ENCODE results near the gene C10orf62. TPM values are rescaled to one million over a fixed set of nuclear protein-coding genes. Genes with fewer than 3 reads are reported as not detected.
"Not testable (repeated sequence)": the region's sequence is repeated elsewhere in the genome, so short reads cannot be mapped to it uniquely, and the experiment has no call there.

C10orf62 gene
- total RNA-seq = 0.16 TPM

- ATAC-seq = peak; percentile 13
These were observed at the start of gene C10orf62 for GRCh38 chr10:97589479-97589878. TSS of gene C10orf62 (plus strand) at chr10:97589721. CDS start at chr10:97589898, 177 bp downstream.

DNA sequence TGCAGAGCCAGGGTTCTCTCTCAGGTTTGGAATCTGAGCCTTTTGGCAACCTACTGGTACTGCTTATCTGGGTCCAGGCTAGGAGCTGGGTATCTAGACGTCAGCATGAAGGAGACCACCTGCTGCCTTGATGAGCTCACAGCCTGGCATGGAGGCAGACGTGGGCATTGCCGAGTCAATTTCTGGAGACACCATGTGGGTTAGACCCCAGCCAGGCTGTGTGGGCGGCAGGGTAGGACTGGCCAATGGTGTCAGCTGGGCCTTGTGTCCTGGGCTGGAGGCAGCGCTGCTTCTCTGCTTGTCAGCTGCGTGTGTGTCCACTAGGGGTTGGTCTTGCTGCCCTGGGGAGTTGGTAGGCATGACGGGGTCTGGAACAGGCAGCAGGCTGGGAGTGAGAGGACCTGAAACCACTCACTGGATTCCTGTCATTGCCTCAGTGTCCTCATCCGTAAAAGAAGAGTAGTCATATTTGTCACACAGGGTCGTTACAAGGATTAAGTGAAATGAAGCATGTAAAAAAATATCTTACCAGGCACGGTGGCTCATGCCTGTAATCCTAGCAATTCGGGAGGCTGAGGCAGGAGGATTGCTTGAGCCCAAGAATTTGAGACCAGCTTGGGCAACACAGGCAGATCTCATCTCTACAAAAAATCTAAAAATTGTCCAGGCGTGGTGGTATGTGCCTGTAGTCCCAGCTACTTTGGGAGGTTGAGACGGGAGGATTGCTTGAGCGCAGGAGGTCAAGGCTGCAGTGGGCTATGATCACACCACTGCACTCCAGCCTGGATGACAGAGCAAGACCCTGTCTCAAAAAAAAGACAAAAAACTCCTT is 48.6 kb upstream of the C10orf62 start:
- ATAC-seq = no peak

GRCh38 chr10:97542169-97543024 is 47.1 kb upstream of the C10orf62 start:
- ATAC-seq = peak; percentile 80

DNA sequence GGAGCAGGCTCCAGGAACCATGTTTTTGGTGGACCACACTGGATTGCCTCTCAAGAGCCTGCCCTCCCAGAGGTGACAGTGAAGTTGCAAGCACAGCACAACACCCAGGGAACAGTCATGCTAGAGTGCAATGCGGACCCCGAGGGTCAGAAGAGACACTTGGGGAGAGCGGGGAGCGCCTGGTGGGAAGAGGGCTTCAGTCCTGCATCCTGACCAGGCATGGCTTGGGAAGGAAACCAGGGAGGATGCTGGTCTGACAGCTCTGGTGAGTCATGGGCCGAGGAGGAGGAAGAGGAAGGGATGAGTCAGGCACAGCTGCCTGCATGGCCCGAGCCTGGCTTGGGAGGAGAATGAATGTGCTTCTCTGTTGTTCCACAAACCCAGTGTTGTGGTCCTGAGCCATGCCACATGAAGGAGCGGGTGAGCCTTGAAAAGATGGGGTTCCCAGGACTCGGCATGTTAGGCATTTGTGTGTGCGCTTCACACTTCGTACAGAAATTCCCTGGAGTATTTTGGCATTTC is 46.4 kb upstream of the C10orf62 start:
- ATAC-seq = peak; percentile 89

GRCh38 chr10:97546456-97547270 is 42.9 kb upstream of the C10orf62 start:
- ATAC-seq = no peak

DNA sequence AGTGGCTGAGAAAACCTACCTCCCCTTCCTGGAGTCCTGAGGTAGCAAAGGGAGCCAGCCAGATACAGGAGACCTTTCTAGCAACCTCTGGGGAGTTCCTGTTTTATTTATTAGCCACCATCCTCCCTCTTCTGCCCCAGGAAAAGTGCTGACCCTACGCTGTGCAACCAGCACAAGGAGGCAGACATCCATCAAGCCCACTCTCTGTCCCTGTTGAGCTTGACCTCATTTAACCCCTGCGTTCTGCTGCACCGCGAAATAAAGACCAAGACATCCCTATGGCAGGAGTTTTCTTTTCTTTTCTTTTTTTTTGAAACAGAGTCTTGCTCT is 42.3 kb upstream of the C10orf62 start:
- no peak for ATAC-seq

GRCh38 chr10:97547962-97548361 is 41.6 kb upstream of the C10orf62 start:
- ATAC-seq = no peak

DNA sequence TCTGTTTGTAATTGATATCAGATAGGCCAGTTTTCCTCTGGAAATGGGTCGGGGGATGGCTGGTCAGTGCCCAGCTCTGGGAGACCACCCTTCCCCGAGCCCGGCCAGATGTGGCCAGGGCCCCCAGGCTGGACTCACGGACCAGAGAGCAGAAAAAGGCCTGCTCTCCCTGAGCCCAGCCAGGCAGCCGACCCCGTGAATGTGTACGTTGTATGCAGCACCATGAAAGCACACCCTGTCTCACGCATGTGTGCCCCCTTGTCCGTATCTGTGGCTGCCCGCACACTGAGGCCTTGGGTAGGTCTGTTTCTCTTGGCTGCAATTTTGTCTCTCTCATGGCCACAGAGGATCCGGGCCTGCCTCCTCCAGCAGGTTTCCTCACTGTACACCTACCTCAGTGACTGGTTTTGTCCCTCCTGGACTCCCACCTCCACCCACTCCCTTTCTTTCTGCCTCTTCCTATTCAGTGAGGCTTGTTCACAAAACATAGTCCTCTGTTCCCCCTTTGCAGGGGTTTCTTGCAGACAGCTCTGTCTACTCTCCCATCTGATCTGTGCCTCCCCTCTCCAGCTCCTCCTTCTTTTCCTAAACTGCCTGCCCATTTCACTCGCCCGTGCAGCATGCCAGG is 40.6 kb upstream of the C10orf62 start:
- ATAC-seq = no peak

DNA sequence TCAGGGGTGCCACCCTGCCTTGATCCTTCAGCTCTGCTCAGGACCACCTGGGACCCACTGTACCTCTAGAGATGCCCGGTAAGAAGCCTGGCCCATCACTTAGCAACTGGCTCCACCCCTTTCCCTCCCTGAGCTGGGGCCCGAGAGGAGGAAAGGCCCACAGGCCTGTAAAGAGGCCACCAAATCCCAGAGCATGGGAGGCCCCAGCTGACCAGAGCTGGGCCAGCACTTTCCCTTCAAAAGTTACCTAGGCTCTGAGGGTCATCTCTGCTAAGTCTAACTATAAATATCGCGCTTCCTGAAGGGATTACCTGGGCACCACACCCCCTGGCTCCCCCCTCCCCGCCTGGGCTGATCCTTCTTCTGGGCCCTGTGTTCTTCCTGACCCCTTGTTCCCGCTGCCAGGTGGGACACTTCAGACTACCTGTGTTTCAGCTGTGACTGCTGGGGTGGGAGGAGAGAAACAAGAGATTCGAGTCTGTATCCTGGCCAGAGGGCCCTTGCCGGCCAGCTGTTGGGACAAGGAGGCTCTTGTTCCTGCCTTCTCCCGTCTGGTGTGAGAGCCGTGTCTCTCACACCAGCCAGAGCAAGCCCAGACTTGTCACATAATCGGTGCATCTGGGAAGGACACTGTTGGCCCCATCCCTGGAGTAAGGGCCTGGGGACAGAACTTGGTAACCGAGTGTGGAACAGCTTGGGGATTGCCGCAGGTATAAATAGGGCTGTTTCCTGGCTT is 39.8 kb upstream of the C10orf62 start:
- peak; percentile 14 for ATAC-seq

DNA sequence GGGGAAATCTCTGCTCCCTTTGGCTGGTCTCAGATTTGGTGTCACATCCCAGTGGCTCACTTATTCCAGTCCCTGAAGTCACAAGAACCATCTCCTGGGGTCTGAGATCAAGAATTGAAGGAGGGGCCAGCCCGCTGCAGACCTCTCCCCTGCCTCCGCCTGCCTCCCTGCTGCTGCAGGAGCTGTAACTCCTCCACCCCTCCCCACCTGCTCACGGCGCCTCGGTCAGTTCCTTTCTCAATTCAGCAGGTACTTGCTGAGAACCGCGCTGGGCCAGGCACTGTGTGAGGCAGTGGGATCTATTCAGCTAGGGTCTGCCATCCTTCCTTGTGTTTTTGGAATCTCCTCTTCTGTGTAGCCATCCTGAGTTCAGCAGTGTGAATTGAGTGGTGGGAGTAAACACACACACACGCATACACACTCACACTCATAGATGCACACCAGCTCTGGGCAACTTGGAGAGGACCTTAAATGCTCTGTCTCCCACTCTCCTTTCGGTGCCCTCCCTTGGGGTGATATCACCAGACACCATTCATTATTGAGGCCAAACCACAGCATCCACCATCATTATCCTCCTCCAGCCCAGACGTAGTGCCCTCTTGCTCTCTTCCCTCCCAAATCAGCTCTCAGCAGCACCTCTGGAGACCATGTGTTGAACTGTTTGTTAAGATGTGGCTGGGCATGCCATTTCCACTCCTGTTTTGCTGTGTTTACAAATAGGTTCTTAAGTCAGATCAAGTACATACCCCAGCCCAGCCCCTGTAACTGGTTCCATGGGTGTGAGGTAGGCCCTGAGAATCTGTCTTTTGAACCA is 39.0 kb upstream of the C10orf62 start:
- ATAC-seq = no peak

DNA sequence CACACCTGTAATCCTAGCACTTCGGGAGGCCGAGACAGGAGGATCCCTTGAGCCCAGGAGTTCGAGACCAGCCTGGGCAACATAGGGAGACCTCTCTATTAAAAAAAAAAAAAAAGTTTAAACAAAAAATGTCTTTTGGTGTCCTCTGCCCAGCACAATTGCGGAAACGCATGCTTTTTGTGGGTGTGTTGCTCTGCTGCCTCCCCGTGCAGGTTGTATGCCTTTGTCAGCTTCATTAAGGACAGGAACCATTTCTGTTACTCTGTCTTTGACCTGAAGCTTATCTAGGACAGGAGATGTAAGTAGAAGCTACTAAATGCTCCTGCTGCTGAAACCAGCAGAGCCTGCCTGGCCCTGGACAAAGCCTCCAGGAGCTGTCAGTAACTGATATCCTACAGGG is 38.2 kb upstream of the C10orf62 start:
- no peak for ATAC-seq

GRCh38 chr10:97553575-97554031 is 35.9 kb upstream of the C10orf62 start:
- ATAC-seq = peak; percentile 87

- not testable (repeated sequence) for ATAC-seq
These were observed 35.2 kb upstream of the C10orf62 start for GRCh38 chr10:97554336-97554735.

DNA sequence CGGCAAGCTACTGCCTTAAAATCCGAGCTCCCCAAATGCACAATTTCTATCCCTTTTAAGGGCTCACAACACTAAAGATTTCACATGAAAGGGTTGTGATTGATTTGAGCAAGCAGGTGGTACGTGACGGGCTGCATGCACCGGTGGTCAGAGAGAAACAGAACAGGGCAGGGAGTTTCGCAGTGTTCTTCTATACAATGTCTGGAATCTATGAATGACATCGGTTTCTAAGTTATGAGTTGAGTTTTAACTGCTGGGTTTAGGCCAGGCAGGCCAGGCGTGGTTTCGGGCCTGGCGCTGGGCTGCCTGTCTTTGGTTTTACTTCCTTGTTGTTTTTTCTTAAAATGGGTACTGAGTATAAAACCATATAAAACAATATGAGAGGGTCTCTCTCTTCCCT is 34.0 kb upstream of the C10orf62 start:
- ATAC-seq = not testable (repeated sequence)

DNA sequence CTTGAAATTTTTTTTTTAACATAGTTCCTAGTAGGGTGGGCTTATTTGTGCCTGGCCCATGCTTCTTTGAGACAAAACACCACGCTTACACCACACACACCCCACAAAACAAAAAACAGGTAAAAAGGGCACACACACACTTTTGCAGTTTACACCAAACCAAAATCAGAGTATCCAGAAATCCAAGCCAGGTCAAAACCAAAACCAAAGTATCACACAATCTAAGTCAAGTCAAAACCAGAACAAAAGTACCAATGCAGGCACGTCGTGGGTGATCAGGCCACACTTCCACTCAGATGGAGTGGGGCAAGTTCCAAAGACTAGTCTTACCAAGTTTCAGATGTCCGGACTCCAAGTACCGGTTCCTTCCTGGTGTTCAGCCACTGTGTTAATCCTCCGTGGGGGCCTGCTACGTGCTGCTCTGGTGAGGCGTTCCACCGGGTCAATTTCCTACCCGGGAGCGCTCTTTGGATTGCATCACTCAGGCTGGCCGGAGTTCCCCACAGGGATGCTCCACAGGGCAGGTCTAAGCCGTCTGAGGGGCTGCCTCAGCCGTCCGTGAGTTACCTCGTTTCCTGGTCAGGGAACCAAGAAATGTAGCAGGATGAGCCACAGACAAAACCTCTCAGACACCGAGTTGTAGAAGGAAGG is 28.7 kb upstream of the C10orf62 start:
- ATAC-seq = not testable (repeated sequence)

DNA sequence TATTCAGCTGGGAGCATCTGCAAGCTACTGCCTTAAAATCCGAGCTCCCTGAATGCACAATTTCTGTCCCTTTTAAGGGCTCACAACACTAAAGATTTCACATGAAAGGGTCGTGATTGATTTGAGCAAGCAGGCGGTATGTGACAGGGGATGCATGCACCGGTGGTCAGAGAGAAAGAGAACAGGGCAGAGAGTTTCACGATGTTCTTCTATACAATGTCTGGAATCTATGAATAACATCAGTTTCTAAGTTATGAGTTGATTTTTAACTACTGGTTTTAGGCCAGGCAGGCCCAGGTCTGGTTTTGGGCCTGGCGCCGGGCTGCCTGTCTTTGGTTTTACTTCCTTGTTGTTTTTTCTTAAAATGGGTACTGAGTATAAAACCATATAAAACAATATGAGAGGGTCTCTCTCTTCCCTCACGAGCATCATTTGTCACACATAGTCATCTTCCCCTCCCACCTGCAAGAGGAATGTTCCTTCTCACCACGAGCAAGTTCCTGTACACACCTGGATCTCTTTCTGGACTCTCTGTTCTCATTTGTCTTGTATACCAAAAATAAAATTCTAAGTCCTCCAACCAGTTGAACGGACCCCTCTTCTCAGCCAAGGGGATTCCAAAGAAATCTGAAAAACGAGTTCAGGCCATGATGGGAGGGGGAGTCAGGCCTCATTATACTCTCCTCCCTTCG is 28.0 kb upstream of the C10orf62 start:
- not testable (repeated sequence) for ATAC-seq

- not testable (repeated sequence) for ATAC-seq
These were observed 27.2 kb upstream of the C10orf62 start for GRCh38 chr10:97562329-97562728.

- ATAC-seq = no peak
These were observed 26.2 kb upstream of the C10orf62 start for GRCh38 chr10:97563337-97563736.

DNA sequence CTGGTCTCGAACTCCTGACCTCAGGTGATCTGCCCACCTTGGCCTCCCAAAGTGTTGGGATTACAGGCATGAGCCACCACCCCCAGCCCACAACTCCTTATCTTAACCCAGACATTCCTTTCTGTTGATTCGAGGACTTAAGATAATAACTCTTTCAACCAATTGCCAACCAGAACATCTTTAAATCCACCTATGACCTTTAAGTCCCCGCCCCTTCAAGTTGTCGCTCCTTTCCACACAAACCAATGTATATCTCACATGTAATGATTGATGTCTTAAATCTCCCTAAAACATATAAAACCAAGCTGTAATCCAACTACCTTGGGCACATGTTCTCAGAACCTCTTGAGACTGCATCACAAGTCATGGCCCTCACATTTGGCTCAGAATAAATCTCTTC is 24.7 kb upstream of the C10orf62 start:
- ATAC-seq = no peak

All from esophagus mucosa (tissue), 1 donor.